HG03060 (cell line): ENCODE results near the gene LINC01488.

Experiments
- ATAC-seq: cut with Tn5 transposase; IDR thresholded peaks from one replicate; pipeline ENCODE4 v1.9.1; 2021; ENCODE audit warnings: low read depth, moderate number of reproducible peaks; ENCODE audit not compliant: unreplicated experiment

The LINC01488 gene

GRCh38 chr11:69481393-69481844 lies at the start of gene LINC01488:
Gene LINC01488, plus strand, starts transcription at chr11:69481663.
- ATAC-seq: no peak

GRCh38 chr11:69431893-69432738 lies 49.3 kb upstream of the LINC01488 start:
- ATAC-seq: no peak

- ATAC-seq: no peak
Measured at GRCh38 chr11:69433741-69434140, 47.7 kb upstream of the LINC01488 start.

GRCh38 chr11:69434471-69434931 lies 47.0 kb upstream of the LINC01488 start:
- no peak for ATAC-seq

GRCh38 chr11:69435161-69435986 lies 46.1 kb upstream of the LINC01488 start:
- no peak for ATAC-seq

GRCh38 chr11:69436041-69436982 lies 45.2 kb upstream of the LINC01488 start:
- no peak for ATAC-seq

GRCh38 chr11:69437001-69437875 lies 44.2 kb upstream of the LINC01488 start:
- ATAC-seq: no peak

GRCh38 chr11:69437876-69438205 lies 43.6 kb upstream of the LINC01488 start:
- ATAC-seq: no peak

- ATAC-seq: no peak
Measured at GRCh38 chr11:69438286-69438920, 43.1 kb upstream of the LINC01488 start.

- ATAC-seq: no peak
Measured at GRCh38 chr11:69439127-69439526, 42.3 kb upstream of the LINC01488 start.

GRCh38 chr11:69439651-69440464 lies 41.6 kb upstream of the LINC01488 start:
- ATAC-seq: no peak

- ATAC-seq: no peak
Measured at GRCh38 chr11:69440876-69441275, 40.6 kb upstream of the LINC01488 start.

GRCh38 chr11:69442012-69442806 lies 39.3 kb upstream of the LINC01488 start:
- ATAC-seq: no peak

- no peak for ATAC-seq
Measured at GRCh38 chr11:69442807-69443137, 38.7 kb upstream of the LINC01488 start.

GRCh38 chr11:69443138-69443967 lies 38.1 kb upstream of the LINC01488 start:
- no peak for ATAC-seq

- no peak for ATAC-seq
Measured at GRCh38 chr11:69443968-69444364, 37.5 kb upstream of the LINC01488 start.
